Measurements from ENCODE around the gene USP1.
A peak's percentile ranks its signal among the peaks of the same experiment; 100 is the strongest.

The USP1 gene

GRCh38 chr1:62428351-62428750, 8.5 kb upstream of the USP1 start:
- no peak for DNase-seq

DNA sequence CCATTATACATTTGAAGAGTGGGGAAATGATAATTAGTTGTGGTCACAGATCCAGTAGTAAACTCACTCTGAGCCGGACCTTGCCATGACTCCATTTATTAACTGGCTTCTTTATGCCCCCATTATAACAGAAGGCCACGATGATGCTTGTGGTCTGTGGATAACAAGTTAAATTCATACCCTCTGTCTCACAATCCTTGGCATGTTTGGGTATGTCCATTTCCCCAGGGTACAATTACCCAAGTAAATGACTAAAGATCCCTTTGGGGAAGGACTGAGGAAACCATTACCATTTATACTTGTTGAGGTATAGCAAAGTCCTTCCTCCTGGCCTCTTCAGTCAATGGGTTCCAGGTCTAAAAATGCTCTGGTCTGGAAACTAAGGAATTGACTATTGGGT, 7.3 kb upstream of the USP1 start:
- no peak for DNase-seq

- DNase-seq = no peak
Observed at GRCh38 chr1:62433861-62434617, 2.8 kb upstream of the USP1 start.

DNA sequence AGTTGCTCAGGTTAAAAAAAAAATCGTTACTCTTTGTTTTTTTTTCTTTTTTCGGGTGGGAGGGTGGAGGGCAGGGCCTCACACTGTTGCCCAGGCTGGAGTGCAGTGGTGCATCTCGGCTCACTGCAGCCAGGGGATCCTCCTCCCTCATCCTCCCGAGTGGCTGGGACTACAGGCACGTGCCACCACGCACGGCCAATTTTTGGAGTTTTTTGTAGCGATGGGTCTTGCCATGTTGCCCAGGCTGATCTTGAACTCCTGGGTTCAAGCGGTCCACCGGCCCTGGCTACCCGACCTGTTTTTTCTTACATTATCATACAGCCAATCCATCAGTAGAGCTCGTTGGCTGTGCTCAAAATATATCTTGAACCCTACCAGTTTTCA, 2.2 kb upstream of the USP1 start:
- DNase-seq = no peak

DNA sequence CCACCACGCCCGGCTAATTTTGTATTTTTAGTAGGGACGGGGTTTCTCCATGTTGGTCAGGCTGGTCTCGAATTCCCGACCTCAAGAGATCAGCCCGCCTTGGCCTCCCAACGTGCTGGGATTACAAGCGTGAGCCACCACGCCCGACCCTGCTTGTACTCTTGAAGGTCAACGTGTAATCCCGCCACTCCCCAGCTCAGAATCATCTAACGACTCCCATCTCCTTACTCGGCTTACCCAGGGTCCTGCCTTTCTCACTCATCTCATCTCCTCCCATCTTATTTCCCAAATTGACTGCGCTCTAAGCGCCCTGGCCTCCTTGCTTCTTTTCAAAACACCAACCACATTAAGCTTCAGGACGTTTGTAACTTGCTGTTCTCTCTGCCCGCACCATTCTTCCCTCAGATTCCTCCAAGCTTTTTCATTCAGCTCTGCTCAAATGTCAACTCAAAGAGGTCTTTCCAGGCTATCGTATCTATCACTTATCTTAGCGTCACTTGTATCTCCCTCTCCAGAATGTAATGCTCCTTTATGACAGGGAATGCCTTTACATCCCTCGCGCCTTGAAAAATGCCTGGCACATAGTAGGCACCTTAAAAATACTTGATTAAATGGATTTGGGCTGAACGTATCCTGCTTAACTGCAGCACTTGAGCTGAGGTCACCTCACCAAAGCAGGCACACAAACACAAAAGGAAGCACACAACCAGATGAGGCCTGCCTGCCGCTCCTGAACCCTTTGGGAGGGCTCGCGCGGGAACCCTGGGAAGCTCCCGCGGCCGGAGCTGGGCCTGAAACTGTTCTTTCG, 1.4 kb upstream of the USP1 start:
- DNase-seq = no peak

- DNase-seq = no peak
Observed at GRCh38 chr1:62436039-62436465, 797 bp upstream of the USP1 start.

- DNase-seq = no peak
Observed at GRCh38 chr1:62437273-62437940, 558 bp downstream of the USP1 start.

- DNase-seq = peak; percentile 7
Observed at GRCh38 chr1:62438163-62438562, 1.3 kb downstream of the USP1 start.

- peak; percentile 11 for DNase-seq
Observed at GRCh38 chr1:62439652-62440371, 3.0 kb downstream of the USP1 start.

- DNase-seq = no peak
Observed at GRCh38 chr1:62444701-62445100, 7.9 kb downstream of the USP1 start.

DNA sequence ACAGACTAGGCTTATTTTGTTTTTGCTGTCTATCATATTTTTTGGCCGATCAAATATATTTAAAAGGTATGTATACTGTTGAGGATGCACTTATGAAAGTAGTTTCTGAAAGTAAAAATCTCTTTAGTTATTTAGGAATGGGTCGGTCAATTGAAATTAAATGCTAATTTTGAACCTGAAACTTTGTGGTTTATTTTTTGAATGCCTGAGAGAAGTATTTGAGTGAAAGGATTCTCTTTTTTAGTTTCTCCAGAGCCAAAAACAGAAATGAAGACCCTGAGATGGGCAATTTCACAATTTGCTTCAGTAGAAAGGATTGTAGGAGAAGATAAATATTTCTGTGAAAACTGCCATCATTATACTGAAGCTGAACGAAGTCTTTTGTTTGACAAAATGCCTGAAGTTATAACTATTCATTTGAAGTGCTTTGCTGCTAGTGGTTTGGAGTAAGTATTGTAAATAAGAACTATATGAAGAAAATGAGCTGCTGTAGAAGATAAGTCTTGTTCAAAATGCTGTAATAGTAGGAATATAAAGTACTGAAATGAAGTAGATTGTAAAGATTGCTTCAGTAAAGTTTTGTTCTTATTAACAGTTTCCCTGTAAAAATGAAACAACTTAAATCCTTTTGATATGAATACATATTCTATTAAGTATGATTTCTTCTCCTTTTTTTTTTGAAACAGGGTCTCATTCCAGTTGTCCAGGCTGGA, 11.5 kb downstream of the USP1 start:
- DNase-seq = no peak

GRCh38 chr1:62450301-62450700, 13.5 kb downstream of the USP1 start:
- peak; percentile 20 for DNase-seq

- DNase-seq = no peak
Observed at GRCh38 chr1:62452951-62453350, 16.1 kb downstream of the USP1 start.

DNA sequence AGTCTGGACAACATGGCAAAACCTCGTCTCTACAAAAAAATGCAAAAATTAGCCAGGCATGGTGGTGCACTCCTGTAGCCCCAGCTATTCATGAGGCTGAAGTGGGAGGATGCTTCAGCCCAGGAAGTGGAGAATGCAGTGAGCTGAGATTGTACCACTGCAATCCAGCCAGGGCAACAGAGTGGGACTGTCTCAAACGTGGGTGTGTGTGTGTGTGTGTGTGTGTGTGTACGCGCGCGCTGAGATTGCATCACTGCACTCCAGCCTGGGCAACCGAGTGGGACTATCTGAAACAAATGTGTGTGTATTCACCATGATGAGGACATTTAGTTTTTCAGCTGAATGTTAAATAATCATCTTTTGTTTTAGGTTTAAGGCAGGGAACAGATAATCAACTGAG, 21.1 kb downstream of the USP1 start:
- DNase-seq = no peak

GRCh38 chr1:62462370-62462769, 25.5 kb downstream of the USP1 start:
- DNase-seq = no peak

DNA sequence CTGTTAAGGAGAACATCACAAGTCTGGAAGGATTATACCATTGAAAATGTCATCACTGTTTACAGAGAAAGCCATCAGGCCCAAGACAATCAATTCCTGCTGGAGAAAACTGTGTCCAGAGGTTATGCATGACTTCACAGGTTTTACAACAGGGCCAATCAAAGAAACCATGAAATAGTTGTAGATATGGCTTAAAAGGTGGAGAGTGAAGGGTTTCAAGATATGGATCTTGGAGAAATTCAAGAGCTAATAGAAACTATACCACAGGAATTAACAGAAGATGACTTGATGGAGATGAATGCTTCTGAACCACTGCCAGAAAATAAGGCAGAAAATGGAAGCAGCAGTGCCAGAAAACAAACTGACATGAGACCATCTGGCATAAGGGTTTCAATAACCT, 30.2 kb downstream of the USP1 start:
- no peak for DNase-seq

- no peak for DNase-seq
Observed at GRCh38 chr1:62476525-62477219, 39.8 kb downstream of the USP1 start.

- DNase-seq = no peak
Observed at GRCh38 chr1:62481681-62482080, 44.8 kb downstream of the USP1 start.

DNA sequence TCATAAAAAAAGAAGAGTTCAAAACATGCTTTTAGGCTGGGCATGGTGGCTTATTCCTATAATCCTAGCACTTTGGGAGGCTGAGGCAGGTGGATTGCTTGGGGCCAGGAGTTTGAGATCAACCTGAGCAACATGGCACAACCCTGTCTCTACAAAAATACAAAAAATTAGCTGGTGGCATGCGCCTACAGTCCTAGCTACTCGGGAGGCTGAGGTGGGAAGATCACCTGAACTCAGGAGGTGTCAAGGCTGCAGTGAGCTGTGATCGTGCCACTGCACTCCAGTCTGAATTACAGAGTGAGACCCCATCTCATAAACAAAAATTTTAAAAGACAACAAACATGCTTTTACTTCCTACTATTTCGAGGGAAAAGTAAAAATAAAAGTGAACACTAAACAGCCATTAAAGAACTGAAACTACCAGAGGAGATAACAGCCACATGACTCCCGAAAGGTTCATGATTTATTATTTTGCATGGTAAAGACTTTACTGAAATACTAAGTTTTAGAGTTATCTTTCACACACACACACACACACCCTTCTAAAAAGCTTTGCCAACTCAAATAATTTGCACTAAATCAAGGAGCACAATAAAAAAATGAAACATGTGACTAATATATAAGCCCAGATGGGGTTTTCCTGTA, 48.1 kb downstream of the USP1 start:
- no peak for DNase-seq

DNA sequence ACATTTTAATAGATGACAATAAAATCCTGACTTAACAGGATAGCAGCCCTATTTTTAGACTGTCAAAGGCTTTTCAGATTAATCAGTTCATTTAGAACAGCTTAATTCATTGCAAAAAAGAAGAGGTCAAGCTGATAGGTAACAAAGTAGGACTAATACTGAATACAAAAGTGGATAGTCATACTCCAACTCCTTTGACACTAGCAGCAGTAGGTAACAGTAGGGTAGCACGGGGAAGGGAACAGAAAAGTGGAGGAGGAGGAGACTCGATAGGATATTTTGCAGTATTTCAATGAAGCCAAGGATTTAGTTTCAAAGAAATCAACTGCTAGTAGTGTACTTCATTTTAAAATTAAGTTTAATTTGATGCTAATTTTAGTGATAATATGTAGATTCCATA, 51.1 kb downstream of the USP1 start:
- no peak for DNase-seq

DNA sequence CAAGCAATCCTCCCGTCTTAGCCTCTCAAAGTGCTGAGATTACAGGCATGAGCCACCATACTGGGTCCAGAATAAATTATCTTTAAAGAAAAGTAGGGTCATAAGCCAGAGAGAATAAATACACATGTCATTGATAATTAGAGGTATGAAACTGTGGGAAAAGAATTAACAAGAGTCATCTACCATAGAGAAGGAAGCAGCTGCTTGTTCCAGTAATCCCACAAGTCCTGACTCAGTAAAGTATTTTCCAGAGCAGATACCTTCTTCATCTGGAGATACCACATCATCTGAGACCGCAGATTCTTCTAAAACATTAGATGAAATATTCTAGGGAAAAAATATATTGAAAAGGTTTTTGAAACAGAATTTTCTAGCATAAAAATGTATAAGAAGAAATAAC, 55.7 kb downstream of the USP1 start:
- no peak for DNase-seq

Measured in CD4-positive, alpha-beta T cell treated with Interleukin-17A for 1 hour (primary cell).